ENCODE results near the gene HIP1R. TPM values are rescaled to one million over a fixed set of nuclear protein-coding genes. Genes with fewer than 3 reads are reported as not detected.

The HIP1R gene
- total RNA-seq, 1 donor from 2014 or later: 36.1 TPM

DNA sequence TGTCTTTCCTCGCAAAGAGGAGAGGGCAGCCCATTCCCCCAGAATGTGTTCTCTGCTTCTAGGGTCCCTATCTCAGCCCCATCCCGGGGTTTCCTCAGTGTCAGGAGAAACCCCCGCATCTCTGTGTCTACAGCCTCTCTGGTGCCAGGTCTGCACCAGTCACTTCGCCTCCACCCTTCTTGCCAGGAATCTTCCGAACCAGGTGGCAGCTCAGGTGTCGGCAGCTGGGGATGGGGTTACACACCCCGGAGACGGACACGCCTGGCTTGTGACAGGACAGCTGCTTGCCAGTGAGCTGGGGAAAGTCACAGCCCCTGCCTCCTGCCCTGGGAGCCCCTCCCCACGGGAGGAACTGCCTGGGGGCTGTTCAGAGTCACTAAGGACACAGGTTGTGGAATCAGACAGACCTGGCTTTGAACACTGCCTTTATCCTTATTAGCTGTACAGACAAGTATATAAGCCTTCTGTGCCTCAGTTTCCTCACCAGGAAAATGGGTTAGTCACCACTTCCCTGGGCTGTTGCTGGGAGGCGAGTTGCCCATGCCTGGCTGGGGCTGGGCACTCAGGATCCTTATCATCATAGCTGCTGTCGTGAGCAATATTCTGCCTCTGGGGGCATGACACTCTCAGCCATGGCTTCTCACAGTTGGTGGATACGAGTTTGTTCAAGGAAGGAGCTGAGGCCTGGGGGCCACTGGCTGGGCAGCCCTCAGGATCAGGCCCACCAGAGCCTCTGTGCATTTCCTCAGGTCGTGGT, 10.8 kb downstream of the HIP1R start:
- TF ChIP-seq, protein P1, sequence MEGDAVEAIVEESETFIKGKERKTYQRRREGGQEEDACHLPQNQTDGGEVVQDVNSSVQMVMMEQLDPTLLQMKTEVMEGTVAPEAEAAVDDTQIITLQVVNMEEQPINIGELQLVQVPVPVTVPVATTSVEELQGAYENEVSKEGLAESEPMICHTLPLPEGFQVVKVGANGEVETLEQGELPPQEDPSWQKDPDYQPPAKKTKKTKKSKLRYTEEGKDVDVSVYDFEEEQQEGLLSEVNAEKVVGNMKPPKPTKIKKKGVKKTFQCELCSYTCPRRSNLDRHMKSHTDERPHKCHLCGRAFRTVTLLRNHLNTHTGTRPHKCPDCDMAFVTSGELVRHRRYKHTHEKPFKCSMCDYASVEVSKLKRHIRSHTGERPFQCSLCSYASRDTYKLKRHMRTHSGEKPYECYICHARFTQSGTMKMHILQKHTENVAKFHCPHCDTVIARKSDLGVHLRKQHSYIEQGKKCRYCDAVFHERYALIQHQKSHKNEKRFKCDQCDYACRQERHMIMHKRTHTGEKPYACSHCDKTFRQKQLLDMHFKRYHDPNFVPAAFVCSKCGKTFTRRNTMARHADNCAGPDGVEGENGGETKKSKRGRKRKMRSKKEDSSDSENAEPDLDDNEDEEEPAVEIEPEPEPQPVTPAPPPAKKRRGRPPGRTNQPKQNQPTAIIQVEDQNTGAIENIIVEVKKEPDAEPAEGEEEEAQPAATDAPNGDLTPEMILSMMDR (IDR thresholded peaks at IDR 0.05; ENCODE audit: insufficient read depth, low read length, severe bottlenecking): no peak
- Histone ChIP-seq H3K4me3 (ENCODE audit: low read depth, low read length) (no peak overlapping the region), H3K36me3 (ENCODE audit: control insufficient read depth, insufficient read depth, low read length) (peaks cover 3% of the 10 kb centered on the region), H3K27me3 (ENCODE audit: control insufficient read depth, insufficient read depth, low read length) (no peaks in the 10 kb centered on the region)
- no peak for DNase-seq (ENCODE audit: low read depth)
- FAIRE-seq: no peak

GRCh38 chr12:122846622-122847515, 11.6 kb downstream of the HIP1R start:
- Histone ChIP-seq H3K4me3 (ENCODE audit: low read depth, low read length) (no peak overlapping the region), H3K36me3 (ENCODE audit: control insufficient read depth, insufficient read depth, low read length) (peaks cover 3% of the 10 kb centered on the region), H3K27me3 (ENCODE audit: control insufficient read depth, insufficient read depth, low read length) (no peaks in the 10 kb centered on the region)
- FAIRE-seq (no peak), DNase-seq (ENCODE audit: low read depth) (no peak)
- TF ChIP-seq, protein P1 (IDR thresholded peaks at IDR 0.05; ENCODE audit: insufficient read depth, low read length, severe bottlenecking): no peak

DNA sequence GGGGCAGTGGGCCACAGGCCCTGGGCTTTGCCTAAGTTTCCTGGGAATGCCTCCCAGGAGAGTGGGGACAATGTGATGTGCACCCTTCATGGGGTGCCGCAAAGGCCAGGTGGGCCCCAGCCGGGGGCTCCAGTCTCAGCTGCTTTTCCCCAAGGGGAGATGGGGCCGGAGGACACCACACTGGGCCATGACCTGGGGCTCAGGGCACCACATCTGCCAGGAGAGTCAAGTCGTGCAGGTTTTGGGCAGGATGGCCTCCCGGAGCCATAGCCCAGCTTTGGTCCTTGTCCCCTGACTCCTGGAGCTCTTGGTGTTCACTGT, 12.2 kb downstream of the HIP1R start:
- H3K27me3 ChIP-seq (ENCODE audit: control insufficient read depth, insufficient read depth, low read length): no peaks in the 10 kb centered on the region
- H3K36me3 ChIP-seq (ENCODE audit: control insufficient read depth, insufficient read depth, low read length): peaks cover 3% of the 10 kb centered on the region
- no peak for FAIRE-seq
- TF ChIP-seq, protein P1 (IDR thresholded peaks at IDR 0.05; ENCODE audit: insufficient read depth, low read length, severe bottlenecking): no peak
- DNase-seq (ENCODE audit: low read depth): no peak
- H3K4me3 ChIP-seq (ENCODE audit: low read depth, low read length): no peak overlapping the region

- no peak for DNase-seq (ENCODE audit: low read depth)
- TF ChIP-seq, protein P1 (IDR thresholded peaks at IDR 0.05; ENCODE audit: insufficient read depth, low read length, severe bottlenecking): no peak
- Histone ChIP-seq H3K27me3 (ENCODE audit: control insufficient read depth, insufficient read depth, low read length) (no peaks in the 10 kb centered on the region), H3K36me3 (ENCODE audit: control insufficient read depth, insufficient read depth, low read length) (peaks cover 3% of the 10 kb centered on the region), H3K4me3 (ENCODE audit: low read depth, low read length) (no peak overlapping the region)
- no peak for FAIRE-seq
These were observed 12.7 kb downstream of the HIP1R start for GRCh38 chr12:122847921-122848421.

GRCh38 chr12:122848471-122849351, 13.5 kb downstream of the HIP1R start:
- FAIRE-seq: no peak
- Histone ChIP-seq H3K4me3 (ENCODE audit: low read depth, low read length) (no peak overlapping the region), H3K27me3 (ENCODE audit: control insufficient read depth, insufficient read depth, low read length) (no peaks in the 10 kb centered on the region), H3K36me3 (ENCODE audit: control insufficient read depth, insufficient read depth, low read length) (peaks cover 3% of the 10 kb centered on the region)
- TF ChIP-seq, protein P1 (IDR thresholded peaks at IDR 0.05; ENCODE audit: insufficient read depth, low read length, severe bottlenecking): no peak
- no peak for DNase-seq (ENCODE audit: low read depth)

Measured in bronchial epithelial cell (primary cell).